GM19467 (cell line): ENCODE data around the gene FGGY.
"Not testable (repeated sequence)": the region's sequence is repeated elsewhere in the genome, so short reads cannot be mapped to it uniquely, and the experiment has no call there.

Experiments
- ATAC-seq: cut with Tn5 transposase; IDR thresholded peaks from one replicate; pipeline ENCODE4 v1.9.1; 2021; ENCODE audit warnings: mild to moderate bottlenecking, moderate library complexity; ENCODE audit not compliant: unreplicated experiment

FGGY gene

GRCh38 chr1:59565611-59566410 is 268.9 kb downstream of the FGGY start:
- ATAC-seq, result no peak

GRCh38 chr1:59568158-59568935 is 271.5 kb downstream of the FGGY start:
- no peak for ATAC-seq

GRCh38 chr1:59569198-59569597 is 272.3 kb downstream of the FGGY start:
- no peak for ATAC-seq

- peak; percentile 67 for ATAC-seq
Measured at GRCh38 chr1:59570524-59570923, 273.6 kb downstream of the FGGY start.

- no peak for ATAC-seq
Measured at GRCh38 chr1:59574085-59574484, 277.2 kb downstream of the FGGY start.

GRCh38 chr1:59577774-59578173 is 280.9 kb downstream of the FGGY start:
- no peak for ATAC-seq

GRCh38 chr1:59579222-59579621 is 282.3 kb downstream of the FGGY start:
- ATAC-seq, result no peak

GRCh38 chr1:59580257-59580656 is 283.4 kb downstream of the FGGY start:
- no peak for ATAC-seq

GRCh38 chr1:59592410-59592809 is 295.5 kb downstream of the FGGY start:
- ATAC-seq, result not testable (repeated sequence)

GRCh38 chr1:59592924-59593323 is 296.0 kb downstream of the FGGY start:
- ATAC-seq, result no peak

- no peak for ATAC-seq
Measured at GRCh38 chr1:59593798-59594790, 297.2 kb downstream of the FGGY start.

GRCh38 chr1:59595774-59596173 is 298.9 kb downstream of the FGGY start:
- ATAC-seq, result no peak

- no peak for ATAC-seq
Measured at GRCh38 chr1:59596432-59596831, 299.5 kb downstream of the FGGY start.

GRCh38 chr1:59596956-59597355 is 300.1 kb downstream of the FGGY start:
- ATAC-seq, result no peak

GRCh38 chr1:59597420-59598119 is 300.7 kb downstream of the FGGY start:
- ATAC-seq, result no peak

- ATAC-seq, result no peak
Measured at GRCh38 chr1:59598120-59598440, 301.2 kb downstream of the FGGY start.

- ATAC-seq, result no peak
Measured at GRCh38 chr1:59601041-59601441, 304.1 kb downstream of the FGGY start.

GRCh38 chr1:59601811-59602210 is 304.9 kb downstream of the FGGY start:
- no peak for ATAC-seq

GRCh38 chr1:59604191-59604590 is 307.3 kb downstream of the FGGY start:
- no peak for ATAC-seq

- ATAC-seq, result no peak
Measured at GRCh38 chr1:59605184-59605583, 308.3 kb downstream of the FGGY start.

- no peak for ATAC-seq
Measured at GRCh38 chr1:59605761-59606160, 308.9 kb downstream of the FGGY start.
